ENCODE measurements around the gene ATMIN.

Gene ATMIN

DNA sequence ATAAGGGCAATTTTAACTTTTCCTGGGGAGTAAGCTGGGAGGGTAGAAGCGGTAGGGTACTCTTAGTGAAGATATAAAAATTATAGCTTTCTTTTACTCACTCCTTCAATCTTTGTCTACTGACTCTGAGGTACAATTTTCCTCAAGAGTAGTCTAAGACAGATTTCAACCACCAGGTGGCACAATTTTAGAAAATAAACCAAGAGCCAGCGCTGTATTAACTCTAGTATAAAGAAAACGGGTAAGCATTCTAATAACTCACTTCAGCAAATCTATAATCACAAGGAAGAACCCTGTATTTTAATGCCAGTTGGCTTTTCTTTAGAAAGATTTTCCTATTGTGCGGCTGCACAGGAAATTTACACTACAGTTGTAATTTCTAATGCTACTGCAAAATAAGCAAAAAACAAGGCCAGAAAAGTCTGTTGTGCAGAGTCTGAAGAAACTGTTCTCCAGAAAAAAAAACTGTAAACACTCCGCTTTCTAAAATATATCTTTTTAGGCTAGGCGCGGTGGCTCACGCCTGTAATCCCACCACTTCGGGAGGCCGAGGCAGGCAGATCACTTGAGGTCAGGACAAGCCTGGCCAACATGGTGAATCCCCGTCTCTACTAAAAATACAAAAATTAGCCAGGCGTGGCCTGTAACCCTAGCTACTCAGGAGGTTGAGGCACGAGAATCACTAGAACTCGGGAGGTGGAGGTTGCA is 30.8 kb upstream of the ATMIN start:
- H3K4me3 ChIP-seq (ENCODE audit: control insufficient read depth, low read depth, low read length): peak overlapping the region; percentile 28
- peak; percentile 71 for DNase-seq (ENCODE audit: low read depth)

DNA sequence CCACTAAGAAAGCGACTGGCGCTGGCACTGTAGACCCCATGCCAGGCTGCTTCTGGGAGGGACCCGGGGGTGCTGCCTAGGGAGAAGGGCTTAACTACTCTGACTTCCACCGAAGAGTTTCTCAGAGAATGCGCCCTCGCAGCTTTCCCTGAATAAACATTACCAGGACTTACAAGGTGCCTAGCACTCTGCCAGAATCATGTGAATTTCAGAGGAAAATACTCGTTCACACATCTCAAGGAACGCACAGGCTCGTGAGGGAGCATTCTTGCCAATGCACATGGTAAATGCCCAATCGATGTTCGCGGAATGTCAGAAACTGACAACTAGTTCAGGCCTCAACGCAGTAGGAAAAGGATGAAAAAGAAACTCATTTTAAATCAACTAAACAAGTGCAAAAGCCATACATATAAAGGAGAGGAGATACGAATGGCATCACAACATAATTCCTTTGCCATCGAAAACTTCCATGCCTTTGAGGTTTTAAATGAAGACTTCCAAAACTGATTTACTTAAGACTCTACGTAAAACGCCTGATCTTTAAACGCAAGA is 30.0 kb upstream of the ATMIN start:
- TF ChIP-seq, protein P1, sequence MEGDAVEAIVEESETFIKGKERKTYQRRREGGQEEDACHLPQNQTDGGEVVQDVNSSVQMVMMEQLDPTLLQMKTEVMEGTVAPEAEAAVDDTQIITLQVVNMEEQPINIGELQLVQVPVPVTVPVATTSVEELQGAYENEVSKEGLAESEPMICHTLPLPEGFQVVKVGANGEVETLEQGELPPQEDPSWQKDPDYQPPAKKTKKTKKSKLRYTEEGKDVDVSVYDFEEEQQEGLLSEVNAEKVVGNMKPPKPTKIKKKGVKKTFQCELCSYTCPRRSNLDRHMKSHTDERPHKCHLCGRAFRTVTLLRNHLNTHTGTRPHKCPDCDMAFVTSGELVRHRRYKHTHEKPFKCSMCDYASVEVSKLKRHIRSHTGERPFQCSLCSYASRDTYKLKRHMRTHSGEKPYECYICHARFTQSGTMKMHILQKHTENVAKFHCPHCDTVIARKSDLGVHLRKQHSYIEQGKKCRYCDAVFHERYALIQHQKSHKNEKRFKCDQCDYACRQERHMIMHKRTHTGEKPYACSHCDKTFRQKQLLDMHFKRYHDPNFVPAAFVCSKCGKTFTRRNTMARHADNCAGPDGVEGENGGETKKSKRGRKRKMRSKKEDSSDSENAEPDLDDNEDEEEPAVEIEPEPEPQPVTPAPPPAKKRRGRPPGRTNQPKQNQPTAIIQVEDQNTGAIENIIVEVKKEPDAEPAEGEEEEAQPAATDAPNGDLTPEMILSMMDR (conservative IDR thresholded peaks at IDR 0.05; ENCODE audit: control insufficient read depth, insufficient read depth, low read depth, low read length): no peak
- peak overlapping the region; percentile 77 for H3K4me3 ChIP-seq (ENCODE audit: control insufficient read depth, low read depth, low read length)
- DNase-seq (ENCODE audit: low read depth): peak; percentile 22

More for the DNA sequence above, 30.8 kb upstream of the ATMIN start:
- TF ChIP-seq, protein P1 (conservative IDR thresholded peaks at IDR 0.05; ENCODE audit: control insufficient read depth, insufficient read depth, low read depth, low read length): peak; percentile 58

DNA sequence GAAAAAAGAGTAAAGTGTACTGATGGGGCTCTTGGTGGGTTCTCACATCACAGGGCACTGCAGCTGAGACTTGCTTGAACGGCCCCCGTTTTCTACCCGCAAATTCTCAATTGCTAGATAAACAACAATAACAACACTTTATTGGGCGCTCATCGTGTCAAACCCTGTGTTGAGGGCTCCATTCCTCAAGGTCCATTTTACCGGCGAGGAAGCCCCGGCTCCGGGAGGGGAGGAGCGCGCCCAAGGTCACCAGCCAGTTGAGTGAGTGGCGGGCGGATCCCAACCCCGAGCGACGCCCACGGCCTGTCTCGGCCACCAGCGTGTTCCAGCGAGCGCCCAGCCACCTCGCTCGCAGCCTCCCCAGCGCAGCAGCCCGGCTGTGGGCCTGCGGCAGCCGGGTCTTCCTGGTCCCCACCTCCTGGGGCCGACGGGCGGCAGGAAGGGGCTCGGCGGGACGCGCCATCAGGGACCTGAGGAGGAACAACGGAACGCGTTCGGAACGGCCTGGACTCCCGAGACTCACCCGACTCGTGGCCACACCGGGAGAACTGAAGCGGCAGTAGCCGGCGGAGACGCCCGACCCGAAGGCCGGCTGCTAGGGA is 29.3 kb upstream of the ATMIN start:
- DNase-seq (ENCODE audit: low read depth): peak; percentile 37
- TF ChIP-seq, protein P1 (conservative IDR thresholded peaks at IDR 0.05; ENCODE audit: control insufficient read depth, insufficient read depth, low read depth, low read length): no peak
- peak overlapping the region; percentile 77 for H3K4me3 ChIP-seq (ENCODE audit: control insufficient read depth, low read depth, low read length)

DNA sequence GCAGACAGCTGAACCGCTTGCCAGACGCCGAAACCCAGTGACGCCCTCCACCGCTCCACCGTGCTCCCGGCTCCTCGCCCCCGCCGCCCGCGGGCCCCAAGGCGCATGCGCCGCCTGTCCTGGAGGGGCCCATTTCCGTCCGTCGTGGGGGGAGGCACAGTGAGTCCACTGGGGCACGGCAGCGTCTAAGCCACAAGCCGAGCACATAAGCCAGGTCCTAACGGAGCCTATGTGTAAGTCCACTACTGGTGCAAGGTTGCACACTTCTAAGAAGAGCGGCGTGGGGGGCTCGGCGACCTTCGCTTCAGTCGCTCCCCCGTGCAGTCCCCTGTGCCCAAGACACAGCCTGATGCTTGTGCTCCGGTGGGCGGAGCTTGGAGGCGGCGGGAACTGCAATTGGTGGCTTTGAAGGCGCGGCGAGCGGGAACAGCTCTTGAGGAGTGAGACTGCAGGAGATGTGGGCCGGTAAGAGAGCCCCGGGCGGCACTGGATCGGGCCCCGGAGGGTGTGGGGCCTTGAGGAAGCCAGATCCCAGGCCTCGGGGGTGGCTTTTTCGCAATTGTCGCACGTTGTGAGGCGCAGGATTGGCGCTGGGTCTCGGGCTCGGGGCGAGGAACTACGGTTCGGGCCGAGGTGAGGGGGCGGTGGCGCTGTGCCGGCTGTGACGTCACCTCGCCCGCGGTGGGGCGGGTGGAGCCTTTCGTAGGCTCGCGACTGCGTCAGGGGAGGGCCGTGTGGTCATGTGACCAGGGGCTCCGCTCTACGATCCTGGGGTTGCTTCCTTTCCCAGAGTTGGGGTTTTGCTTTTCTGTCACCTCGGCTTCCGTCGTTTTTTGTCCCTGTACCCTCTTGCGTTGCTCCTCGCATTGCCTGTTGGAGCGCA is 28.6 kb upstream of the ATMIN start, which contains the start of the genes CENPN and CMC2:
CENPN (plus strand) TSS at position 402 of the 883 bp plus-strand sequence. CDS start 4,726 bp downstream, outside the sequence.
CMC2 (minus strand) TSS at position 73 of the 883 bp plus-strand sequence. CDS start 9,491 bp downstream, outside the sequence.
- peak; percentile 98 for DNase-seq (ENCODE audit: low read depth)
- H3K4me3 ChIP-seq (ENCODE audit: control insufficient read depth, low read depth, low read length): peak within 1 kb of the TSS; percentile 77
- TF ChIP-seq, protein P1 (conservative IDR thresholded peaks at IDR 0.05; ENCODE audit: control insufficient read depth, insufficient read depth, low read depth, low read length): peak; percentile 10

DNA sequence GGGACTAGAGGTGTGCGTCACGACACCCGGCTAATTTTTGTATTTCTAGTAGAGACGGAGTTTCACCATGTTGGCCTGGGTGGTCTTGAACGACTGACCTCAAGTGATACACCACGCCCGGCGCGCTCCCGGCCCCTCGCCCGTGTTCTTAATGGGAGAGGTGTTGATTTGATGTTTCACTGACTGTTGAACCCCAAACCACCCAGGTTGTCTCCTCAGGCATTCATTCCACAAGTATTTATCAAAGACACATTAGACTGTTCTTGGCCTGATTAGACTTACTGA is 27.2 kb upstream of the ATMIN start:
- TF ChIP-seq, protein P1 (conservative IDR thresholded peaks at IDR 0.05; ENCODE audit: control insufficient read depth, insufficient read depth, low read depth, low read length): no peak
- peak overlapping the region; percentile 77 for H3K4me3 ChIP-seq (ENCODE audit: control insufficient read depth, low read depth, low read length)
- DNase-seq (ENCODE audit: low read depth): no peak

DNA sequence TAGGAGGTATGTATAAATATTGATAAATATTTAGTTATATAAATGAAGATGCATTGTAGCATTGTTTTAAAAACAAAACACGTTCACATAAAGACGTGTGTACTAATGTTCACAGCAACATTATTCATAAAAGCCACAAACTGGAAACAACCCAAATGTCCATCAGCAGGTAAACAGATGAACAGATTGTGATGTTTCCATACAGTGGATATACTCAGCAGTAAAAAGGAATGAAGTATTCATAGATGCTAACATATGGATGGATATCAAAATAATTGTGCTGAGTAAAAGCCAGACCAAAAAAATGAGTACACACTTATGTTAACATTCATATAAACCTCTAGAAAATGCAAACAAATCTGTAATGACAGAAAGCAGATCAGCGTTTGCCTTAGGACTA is 22.7 kb upstream of the ATMIN start:
- DNase-seq (ENCODE audit: low read depth): no peak
- TF ChIP-seq, protein P1 (conservative IDR thresholded peaks at IDR 0.05; ENCODE audit: control insufficient read depth, insufficient read depth, low read depth, low read length): no peak
- H3K4me3 ChIP-seq (ENCODE audit: control insufficient read depth, low read depth, low read length): no peak overlapping the region
